Measurements from ENCODE around the gene ANP32A. TPM values are rescaled to one million over a fixed set of nuclear protein-coding genes. Genes with fewer than 3 reads are reported as not detected.

The ANP32A gene
- total and polyA plus RNA-seq, 2 experiments from 2014 or later = 40.3 to 70.0 TPM

- Histone ChIP-seq H3F3A (ENCODE audit: insufficient read depth) (no peaks in the 10 kb centered on the region), H3K27me3 (replicated peaks; ENCODE audit: insufficient read depth) (no peaks in the 10 kb centered on the region), H3K9me3 (ENCODE audit: low read depth) (no peaks in the 10 kb centered on the region), H3K4me1 (ENCODE audit: insufficient read depth) (no peaks in the 10 kb centered on the region), H3K79me2 (ENCODE audit: insufficient read depth) (no peaks in the 10 kb centered on the region), H3K9me2 (ENCODE audit: insufficient read depth) (no peaks in the 10 kb centered on the region), H3K4me3 (no peak overlapping the region), H3K9ac (no peak overlapping the region), H4K20me1 (ENCODE audit: insufficient read depth) (no peaks in the 10 kb centered on the region), H3K36me3 (ENCODE audit: low read depth) (no peaks in the 10 kb centered on the region), H3K27ac (no peak overlapping the region), H3K4me2 (ENCODE audit: unreplicated experiment) (no peak overlapping the region), H2AFZ (no peak overlapping the region)
- WGBS, 2 experiments (ENCODE audit: low coverage in 1 of 2, low lambda C conversion rate in 2 of 2, missing lambda C conversion rate in 2 of 2) = 61 to 68% methylated on average over 6 of the region's 6 CpGs
- in situ Hi-C loops (cut with MboI) = loop anchor here (10.0 kb wide), 1 partner anchor 65 kb away; no protein-coding TSS in a partner anchor
- TF ChIP-seq EZH2phosphoT487 (IDR thresholded peaks at IDR 0.05; ENCODE audit: insufficient read depth, low read depth) (no peak), EZH2 (IDR thresholded peaks at IDR 0.05; ENCODE audit: insufficient read depth, poor library complexity, severe bottlenecking) (no peak)
- peak; percentile 19 for DNase-seq
These were observed 81.2 kb downstream of the ANP32A start for GRCh38 chr15:68739390-68740080.

- Histone ChIP-seq H3F3A (ENCODE audit: insufficient read depth) (no peaks in the 10 kb centered on the region), H3K4me1 (ENCODE audit: insufficient read depth) (no peaks in the 10 kb centered on the region), H3K27me3 (replicated peaks; ENCODE audit: insufficient read depth) (no peaks in the 10 kb centered on the region), H3K4me2 (ENCODE audit: unreplicated experiment) (no peak overlapping the region), H3K36me3 (ENCODE audit: low read depth) (no peaks in the 10 kb centered on the region), H3K27ac (no peak overlapping the region), H3K9me2 (ENCODE audit: insufficient read depth) (no peaks in the 10 kb centered on the region), H3K79me2 (ENCODE audit: insufficient read depth) (no peaks in the 10 kb centered on the region), H4K20me1 (ENCODE audit: insufficient read depth) (no peaks in the 10 kb centered on the region), H2AFZ (no peak overlapping the region), H3K9ac (no peak overlapping the region), H3K9me3 (ENCODE audit: low read depth) (no peaks in the 10 kb centered on the region), H3K4me3 (no peak overlapping the region)
- in situ Hi-C loops (cut with MboI) = loop anchor here (10.0 kb wide), 1 partner anchor 61 kb away; no protein-coding TSS in a partner anchor
- no peak for TF ChIP-seq EZH2phosphoT487 (IDR thresholded peaks at IDR 0.05; ENCODE audit: insufficient read depth, low read depth)
- TF ChIP-seq EZH2 (IDR thresholded peaks at IDR 0.05; ENCODE audit: insufficient read depth, poor library complexity, severe bottlenecking) = no peak
- no peak for DNase-seq
These were observed 85.1 kb downstream of the ANP32A start for GRCh38 chr15:68735610-68736009.

GRCh38 chr15:68734881-68735280 is 85.8 kb downstream of the ANP32A start:
- Histone ChIP-seq H3K36me3 (ENCODE audit: low read depth) (no peaks in the 10 kb centered on the region), H3K27ac (no peak overlapping the region), H3F3A (ENCODE audit: insufficient read depth) (no peaks in the 10 kb centered on the region), H3K4me3 (no peak overlapping the region), H4K20me1 (ENCODE audit: insufficient read depth) (no peaks in the 10 kb centered on the region), H2AFZ (no peak overlapping the region), H3K27me3 (replicated peaks; ENCODE audit: insufficient read depth) (no peaks in the 10 kb centered on the region), H3K9me3 (ENCODE audit: low read depth) (no peaks in the 10 kb centered on the region), H3K4me2 (ENCODE audit: unreplicated experiment) (no peak overlapping the region), H3K4me1 (ENCODE audit: insufficient read depth) (peaks cover 4% of the 10 kb centered on the region; the same call in 1 of the 2 replicates), H3K79me2 (ENCODE audit: insufficient read depth) (no peaks in the 10 kb centered on the region), H3K9me2 (ENCODE audit: insufficient read depth) (no peaks in the 10 kb centered on the region), H3K9ac (no peak overlapping the region)
- in situ Hi-C loops (cut with MboI) = loop anchor here (10.0 kb wide), 1 partner anchor 60 kb away; no protein-coding TSS in a partner anchor
- no peak for DNase-seq
- TF ChIP-seq EZH2 (IDR thresholded peaks at IDR 0.05; ENCODE audit: insufficient read depth, poor library complexity, severe bottlenecking) (no peak), EZH2phosphoT487 (IDR thresholded peaks at IDR 0.05; ENCODE audit: insufficient read depth, low read depth) (no peak)

GRCh38 chr15:68734352-68734751 is 86.3 kb downstream of the ANP32A start:
- peaks cover 4% of the 10 kb centered on the region; the same call in 1 of the 2 replicates for H3K4me1 ChIP-seq (ENCODE audit: insufficient read depth)
- no peaks in the 10 kb centered on the region for H3K9me3 ChIP-seq (ENCODE audit: low read depth)
- no peak overlapping the region for H3K4me2 ChIP-seq (ENCODE audit: unreplicated experiment)
- no peaks in the 10 kb centered on the region; the same call in 1 of the 2 replicates for H3F3A ChIP-seq (ENCODE audit: insufficient read depth)
- H3K9ac ChIP-seq = no peak overlapping the region
- H3K36me3 ChIP-seq (ENCODE audit: low read depth) = no peaks in the 10 kb centered on the region
- in situ Hi-C loops (cut with MboI) = loop anchor here (10.0 kb wide), 1 partner anchor 60 kb away; no protein-coding TSS in a partner anchor
- no peaks in the 10 kb centered on the region for H3K27me3 ChIP-seq (replicated peaks; ENCODE audit: insufficient read depth)
- no peaks in the 10 kb centered on the region for H4K20me1 ChIP-seq (ENCODE audit: insufficient read depth)
- TF ChIP-seq EZH2phosphoT487 (IDR thresholded peaks at IDR 0.05; ENCODE audit: insufficient read depth, low read depth) (no peak), EZH2 (IDR thresholded peaks at IDR 0.05; ENCODE audit: insufficient read depth, poor library complexity, severe bottlenecking) (no peak)
- no peaks in the 10 kb centered on the region for H3K9me2 ChIP-seq (ENCODE audit: insufficient read depth)
- no peak for DNase-seq
- no peak overlapping the region for H2AFZ ChIP-seq
- H3K79me2 ChIP-seq (ENCODE audit: insufficient read depth) = no peaks in the 10 kb centered on the region
- H3K27ac ChIP-seq = no peak overlapping the region
- no peak overlapping the region for H3K4me3 ChIP-seq
